GM19452 (cell line): ENCODE data around the gene CUBN.

Source experiments
- ATAC-seq: cut with Tn5 transposase; IDR thresholded peaks from one replicate; pipeline ENCODE4 v1.9.1; 2021; ENCODE audit not compliant: unreplicated experiment

The CUBN gene

GRCh38 chr10:17049195-17049594 lies 80.4 kb downstream of the CUBN start:
- ATAC-seq: no peak

- no peak for ATAC-seq
Measured at GRCh38 chr10:17047908-17048307, 81.7 kb downstream of the CUBN start.

GRCh38 chr10:17046989-17047388 lies 82.6 kb downstream of the CUBN start:
- ATAC-seq: no peak

GRCh38 chr10:17043586-17043985 lies 86.0 kb downstream of the CUBN start:
- ATAC-seq: no peak

- no peak for ATAC-seq
Measured at GRCh38 chr10:17041626-17042520, 87.7 kb downstream of the CUBN start.

- ATAC-seq: no peak
Measured at GRCh38 chr10:17038627-17039026, 91.0 kb downstream of the CUBN start.

GRCh38 chr10:17037910-17038309 lies 91.7 kb downstream of the CUBN start:
- ATAC-seq: no peak

GRCh38 chr10:17035446-17035845 lies 94.2 kb downstream of the CUBN start:
- no peak for ATAC-seq

- no peak for ATAC-seq
Measured at GRCh38 chr10:17033529-17034260, 95.9 kb downstream of the CUBN start.

GRCh38 chr10:17031637-17032635 lies 97.7 kb downstream of the CUBN start:
- no peak for ATAC-seq

GRCh38 chr10:17029581-17030271 lies 99.9 kb downstream of the CUBN start:
- no peak for ATAC-seq

GRCh38 chr10:17029239-17029580 lies 100.4 kb downstream of the CUBN start:
- no peak for ATAC-seq

- ATAC-seq: no peak
Measured at GRCh38 chr10:17028798-17029197, 100.8 kb downstream of the CUBN start.

- ATAC-seq: peak; percentile 55
Measured at GRCh38 chr10:17026686-17027485, 102.7 kb downstream of the CUBN start.

GRCh38 chr10:17025444-17026295 lies 103.9 kb downstream of the CUBN start:
- ATAC-seq: no peak

- no peak for ATAC-seq
Measured at GRCh38 chr10:17024461-17024860, 105.2 kb downstream of the CUBN start.

GRCh38 chr10:17023386-17024298 lies 106.0 kb downstream of the CUBN start:
- peak; percentile 90 for ATAC-seq

- no peak for ATAC-seq
Measured at GRCh38 chr10:17022896-17023295, 106.7 kb downstream of the CUBN start.
